Stimulated activated CD4-positive, alpha-beta T cell treated with anti-CD3 and anti-CD28 coated beads, Interleukin-1b, Interleukin-23, amount 100 ng/mL, for 4 hours (primary cell): Measurements from ENCODE around the gene RRAGD.
"Not testable (repeated sequence)": the region's sequence is repeated elsewhere in the genome, so short reads cannot be mapped to it uniquely, and the experiment has no call there.

Experiments used
- DNase-seq, 2 donors: peaks; one replicate each; pipeline ENCODE4 v3.0.0-alpha.2; 2020; ENCODE audit warnings: low read depth in 2 of 2

RRAGD gene

DNA sequence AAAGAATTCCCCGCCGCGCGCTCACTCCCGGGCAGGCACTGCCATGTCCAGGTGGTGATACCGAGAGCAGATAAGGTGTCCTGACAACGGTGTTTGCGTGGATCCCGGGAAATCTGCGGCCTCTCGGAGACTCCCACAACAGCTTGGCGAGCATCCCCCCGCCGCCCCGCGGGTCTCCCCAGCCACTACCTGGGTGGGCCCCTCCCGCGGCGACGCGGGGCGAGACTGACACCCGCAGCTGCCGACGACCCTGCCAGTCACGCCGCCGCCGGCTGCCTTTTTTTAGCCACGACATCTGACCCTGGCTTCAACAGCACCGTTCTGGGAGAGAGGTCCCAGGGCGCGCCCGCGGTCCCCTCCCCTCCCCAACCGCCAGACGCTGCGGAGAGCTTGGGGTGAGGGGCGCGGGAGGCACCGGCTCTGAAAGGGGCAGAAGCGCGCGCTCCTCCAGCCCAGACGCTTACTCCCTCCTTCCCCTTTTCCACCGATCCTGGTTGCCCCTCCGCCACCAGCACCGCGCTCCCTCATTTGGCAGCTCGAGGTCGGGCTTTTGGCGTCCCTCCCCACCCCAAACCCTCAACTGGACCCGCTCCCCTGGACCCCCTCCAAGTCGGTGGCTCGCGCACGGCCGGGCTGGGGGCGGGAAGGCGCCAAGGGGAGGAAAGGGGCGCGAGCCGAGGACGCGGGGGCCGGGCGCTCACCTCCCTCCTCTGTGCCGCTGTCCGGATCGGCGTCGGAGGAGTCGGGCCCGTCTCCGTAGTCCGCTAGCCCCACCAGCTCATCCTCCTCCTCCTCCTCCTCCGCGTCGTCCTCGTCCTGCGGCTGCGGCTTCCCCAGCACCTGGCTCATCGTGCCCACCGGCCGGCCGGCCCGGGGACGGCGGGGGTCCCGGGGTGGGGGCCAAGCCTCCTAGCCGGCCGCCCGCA, 665 bp downstream of the RRAGD start:
- peak in 1 of 2 donors; percentile 21 for DNase-seq

DNA sequence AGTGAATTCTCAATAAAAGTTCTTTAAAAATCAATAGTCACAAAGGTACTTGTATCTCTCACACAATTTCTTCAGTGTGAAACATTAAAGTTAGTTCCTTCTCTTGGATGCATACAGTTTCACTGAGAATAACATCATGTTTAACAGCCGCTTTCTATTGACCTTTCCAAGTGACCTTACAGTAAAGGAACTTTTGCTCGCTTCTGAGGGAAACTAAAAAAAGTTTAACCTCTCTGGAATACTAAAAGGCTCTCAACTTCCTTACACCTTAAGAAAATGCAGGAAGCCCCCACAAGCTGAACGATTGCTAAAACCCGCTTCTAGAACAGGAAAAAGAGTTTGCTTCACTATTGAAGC, 1.3 kb downstream of the RRAGD start:
- DNase-seq, result no peak

DNA sequence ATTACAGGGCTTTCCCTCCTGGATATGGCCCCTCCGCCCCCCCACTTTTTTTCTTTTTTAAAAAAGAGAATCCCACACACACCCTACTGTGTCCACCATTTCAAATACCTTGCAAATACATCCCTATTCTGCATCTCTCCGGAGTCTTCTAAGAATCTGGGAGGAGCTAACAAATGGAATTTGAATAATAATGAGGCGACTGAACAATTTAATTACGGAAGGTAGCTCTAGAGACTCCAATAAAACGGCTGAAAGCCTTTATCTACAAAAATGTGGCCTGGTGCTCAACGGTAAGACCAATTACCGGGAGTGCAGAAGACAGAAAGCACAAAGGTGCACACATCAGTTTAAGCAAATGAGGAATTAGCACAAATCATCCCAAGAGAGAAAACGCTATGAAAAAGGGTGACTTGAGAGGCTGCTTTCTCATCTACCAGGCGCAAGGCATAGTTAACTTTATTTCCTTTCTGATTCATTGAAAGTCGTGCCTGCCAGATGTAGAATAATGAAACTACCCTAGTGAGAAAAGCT, 1.8 kb downstream of the RRAGD start:
- no peak for DNase-seq

DNA sequence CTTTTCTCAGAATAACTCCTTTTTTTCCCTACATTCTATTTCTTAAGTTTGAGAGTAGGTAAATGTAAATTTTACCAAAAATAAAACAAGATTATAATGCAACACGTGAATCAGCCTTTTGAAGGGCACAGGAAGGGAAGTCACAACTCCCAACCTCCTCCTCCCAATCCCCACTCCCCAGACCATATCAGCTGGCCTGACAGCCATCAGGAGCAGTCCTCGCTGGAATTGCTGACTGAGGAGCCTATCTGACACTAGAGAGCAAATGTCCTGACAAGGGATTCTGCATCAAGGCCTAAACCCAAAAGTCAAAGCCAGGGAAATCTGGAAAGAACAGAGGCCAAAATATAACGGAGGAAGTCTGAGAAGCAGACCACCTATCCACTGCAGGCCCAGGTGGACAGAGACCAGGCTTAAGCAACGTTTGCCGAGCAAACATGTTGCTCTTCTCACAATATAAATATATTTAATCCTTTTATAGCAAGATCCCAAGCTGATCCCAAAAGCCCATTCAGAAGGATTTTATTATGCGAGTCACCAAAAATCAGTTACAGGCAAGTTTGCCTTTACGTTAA, 2.5 kb downstream of the RRAGD start:
- DNase-seq, result no peak

DNA sequence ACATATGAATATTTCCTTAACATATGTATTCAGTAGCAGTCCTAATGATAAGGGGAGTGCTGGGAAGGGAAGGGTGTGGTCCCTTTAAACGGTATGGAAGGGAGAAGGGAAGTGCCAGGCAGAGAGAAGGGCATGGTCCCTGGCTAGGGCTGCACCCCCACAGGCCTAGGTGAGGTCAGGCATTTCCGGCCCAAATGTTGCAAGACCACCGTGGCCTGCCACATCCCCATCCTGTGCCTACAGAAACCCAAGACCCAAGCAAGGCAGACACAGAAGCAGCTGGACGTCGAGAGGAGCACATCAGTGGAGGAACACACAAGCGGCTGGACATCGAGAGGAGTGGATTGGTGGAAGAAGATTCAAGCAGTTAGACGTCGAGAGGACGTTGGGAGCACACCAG, 5.9 kb downstream of the RRAGD start:
- no peak for DNase-seq

DNA sequence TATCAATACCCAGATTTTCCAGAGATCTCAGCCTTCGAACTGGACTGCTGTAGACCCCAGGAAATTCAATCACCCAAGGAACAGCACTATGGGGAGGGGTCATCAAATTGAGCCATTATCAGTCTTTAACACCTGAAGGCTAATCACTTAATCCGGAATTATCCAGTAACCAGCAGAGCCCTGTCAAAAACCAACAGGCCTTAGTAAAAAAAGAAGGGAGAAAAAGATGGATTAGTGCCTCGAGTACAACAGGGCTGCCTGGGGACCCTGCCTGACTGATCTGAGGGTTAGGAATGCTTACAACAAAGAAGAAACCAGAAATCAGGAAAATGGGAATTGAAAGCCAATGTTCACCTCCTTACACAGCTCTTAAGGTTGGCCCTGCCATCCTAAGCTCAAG, 7.6 kb downstream of the RRAGD start:
- no peak for DNase-seq

DNA sequence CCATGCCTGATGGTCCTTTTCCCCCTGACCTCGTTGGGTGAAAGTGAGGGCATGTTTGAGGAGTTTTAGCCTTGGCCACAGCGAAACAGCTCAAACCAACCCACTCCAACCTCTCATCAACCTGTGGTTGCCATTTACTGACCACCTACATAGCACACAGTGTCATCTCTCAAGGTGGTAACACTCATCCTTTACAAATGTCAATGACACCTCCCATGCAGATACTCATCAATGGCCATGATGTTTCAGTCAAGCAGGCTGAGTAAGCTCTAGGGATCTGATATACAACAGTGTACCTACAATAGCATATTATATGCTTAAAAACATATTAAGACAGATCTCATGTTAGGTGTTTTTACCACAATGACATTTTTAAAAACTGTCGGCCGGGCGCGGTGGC, 9.3 kb downstream of the RRAGD start:
- DNase-seq, result no peak

DNA sequence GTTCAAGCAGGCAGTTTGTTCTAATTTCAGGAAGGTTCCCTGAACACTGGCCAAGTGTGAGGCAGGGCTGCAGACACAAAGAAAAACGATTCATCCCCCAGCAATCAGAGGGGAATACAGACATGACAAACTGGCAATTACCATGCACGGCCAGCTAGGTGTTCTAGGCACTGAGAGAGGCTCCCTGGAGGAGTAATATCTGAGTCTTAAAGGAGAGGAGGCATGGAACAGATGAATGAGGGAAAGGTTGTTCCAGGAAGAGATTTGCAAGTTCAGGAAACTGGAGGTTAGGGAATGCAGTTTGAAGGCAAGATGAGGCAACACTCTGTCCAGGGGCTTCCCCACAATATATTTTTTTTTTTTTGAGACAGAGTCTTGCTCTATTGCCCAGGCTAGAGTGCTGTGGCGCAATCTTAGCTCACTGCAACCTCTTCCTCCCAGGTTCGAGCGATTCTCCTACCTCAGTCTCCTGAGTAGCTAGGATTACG, 11.1 kb downstream of the RRAGD start:
- no peak for DNase-seq

DNA sequence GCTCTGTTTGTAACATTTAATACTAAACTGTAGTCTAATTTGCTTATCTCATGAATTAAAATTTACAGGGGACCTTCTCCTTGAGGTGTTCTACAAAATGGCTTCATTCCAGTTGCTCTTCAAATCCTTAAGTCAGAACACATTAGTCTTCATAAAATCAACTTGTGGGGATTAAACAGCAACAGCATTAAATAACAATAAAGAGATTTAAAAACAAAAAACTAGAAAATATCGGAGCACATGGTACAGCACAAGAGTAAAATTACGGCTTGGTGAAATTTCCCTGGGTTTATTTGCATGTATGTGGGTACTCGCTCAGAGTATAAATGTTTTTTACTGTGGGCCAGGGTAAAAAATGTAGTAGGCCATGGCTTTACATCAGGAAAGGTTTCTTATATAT, 12.0 kb downstream of the RRAGD start:
- no peak for DNase-seq

DNA sequence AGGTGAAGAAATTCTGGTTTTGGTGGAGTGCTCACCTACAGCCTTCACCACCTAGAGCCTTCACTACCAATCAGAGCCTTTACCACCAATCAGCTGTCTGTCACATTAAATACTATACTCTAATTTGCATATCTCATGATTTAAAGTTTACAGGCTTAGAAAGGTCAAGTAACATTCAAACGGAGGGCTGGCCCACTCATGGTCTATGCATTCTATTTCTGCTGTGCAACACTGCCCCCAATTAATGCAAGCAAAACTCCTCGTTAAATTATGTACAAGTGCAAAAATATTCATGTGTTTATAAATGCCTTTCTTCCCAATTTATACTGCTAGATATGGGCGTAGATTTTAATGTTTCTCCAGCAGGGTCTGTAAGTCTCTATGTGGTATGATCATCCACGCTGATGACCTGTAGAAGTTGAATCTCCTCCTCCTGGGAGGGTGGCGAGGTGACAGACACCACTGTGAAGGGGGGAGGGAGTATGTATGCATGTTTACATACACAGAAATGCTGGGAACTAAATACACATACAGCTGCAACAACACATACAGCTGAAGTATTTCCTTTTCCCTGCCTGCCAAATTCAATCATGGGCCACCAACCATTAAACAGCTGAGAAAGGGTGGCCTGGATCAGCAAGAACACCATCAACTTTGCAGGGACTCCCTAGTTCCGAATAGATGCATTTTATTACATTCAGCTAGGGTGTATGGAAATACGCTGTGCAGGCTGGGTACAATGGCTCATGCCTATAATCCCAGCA, 13.1 kb downstream of the RRAGD start:
- no peak for DNase-seq

DNA sequence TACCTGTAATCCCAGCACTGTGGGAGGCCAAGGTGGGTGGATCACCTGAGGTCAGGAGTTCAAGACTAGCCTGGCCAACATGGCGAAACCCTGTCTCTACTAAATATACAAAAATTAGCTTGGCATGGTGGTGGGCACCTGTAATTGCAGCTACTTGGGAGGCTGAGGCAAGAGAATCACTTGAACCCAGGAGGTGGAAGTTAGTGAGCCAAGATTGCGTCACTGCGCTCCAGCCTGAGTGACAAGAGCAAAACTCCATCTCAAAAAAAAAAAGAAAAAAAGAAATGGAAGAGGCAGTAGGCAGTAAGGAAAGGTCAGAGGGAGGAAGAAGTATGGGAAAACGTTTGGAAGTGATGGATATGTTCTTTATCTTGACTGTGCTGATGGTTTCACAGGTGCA, 14.2 kb downstream of the RRAGD start:
- DNase-seq, result not testable (repeated sequence)

DNA sequence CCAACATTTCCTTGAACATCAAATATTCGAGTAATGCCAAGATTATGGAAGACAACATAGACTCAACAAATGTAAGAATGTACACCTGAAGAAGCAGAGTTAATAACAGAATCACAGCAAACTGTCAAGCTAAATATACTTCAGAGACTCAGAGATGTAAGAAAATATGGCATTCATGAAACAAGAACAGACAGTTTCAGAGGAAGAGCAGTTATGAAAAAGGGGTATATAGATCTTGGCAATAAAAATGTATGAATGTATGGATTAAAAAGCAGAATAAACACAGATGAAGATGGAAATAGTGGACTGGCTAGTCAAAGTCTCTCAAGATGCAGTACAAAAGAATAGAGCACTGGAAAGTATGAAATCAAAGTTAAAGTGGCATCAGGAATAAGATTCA, 18.4 kb downstream of the RRAGD start:
- DNase-seq, result no peak

DNA sequence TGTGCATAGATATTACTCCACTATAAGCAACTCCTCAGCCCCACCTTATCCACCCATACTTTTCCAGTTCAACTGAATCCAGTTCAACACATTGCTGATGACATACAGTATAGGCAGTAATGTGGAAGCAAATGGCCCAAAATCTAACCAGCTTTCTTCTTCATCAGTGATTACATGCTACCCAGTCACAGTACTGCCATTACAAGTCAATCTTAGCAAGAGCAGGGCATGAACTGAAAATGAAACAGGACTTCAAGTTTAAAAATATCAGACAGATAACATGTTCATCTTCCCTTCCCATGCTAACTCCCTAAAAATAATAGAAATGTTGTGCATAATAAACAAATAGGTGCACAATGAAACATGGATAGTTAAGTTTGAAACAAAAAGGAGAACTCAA, 19.2 kb downstream of the RRAGD start:
- DNase-seq, result no peak

DNA sequence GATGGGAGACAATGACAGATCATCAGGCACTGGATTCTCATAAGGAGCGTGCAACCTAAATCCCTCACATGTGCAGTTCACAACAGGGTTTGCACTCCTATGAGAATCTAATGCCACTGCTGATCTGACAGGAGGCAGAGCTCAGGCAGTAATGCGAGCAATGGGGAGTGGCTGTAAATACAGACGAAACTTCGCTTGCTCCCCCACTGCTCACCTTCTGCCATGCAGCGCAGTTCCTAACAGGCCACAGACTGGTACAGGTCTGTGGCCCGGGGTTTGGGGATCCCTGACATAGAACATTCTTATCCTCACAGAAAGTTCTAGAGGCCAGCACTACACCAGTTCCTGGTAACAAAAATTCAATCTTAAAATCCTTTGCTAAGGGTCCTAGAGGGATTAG, 23.2 kb downstream of the RRAGD start:
- no peak for DNase-seq

DNA sequence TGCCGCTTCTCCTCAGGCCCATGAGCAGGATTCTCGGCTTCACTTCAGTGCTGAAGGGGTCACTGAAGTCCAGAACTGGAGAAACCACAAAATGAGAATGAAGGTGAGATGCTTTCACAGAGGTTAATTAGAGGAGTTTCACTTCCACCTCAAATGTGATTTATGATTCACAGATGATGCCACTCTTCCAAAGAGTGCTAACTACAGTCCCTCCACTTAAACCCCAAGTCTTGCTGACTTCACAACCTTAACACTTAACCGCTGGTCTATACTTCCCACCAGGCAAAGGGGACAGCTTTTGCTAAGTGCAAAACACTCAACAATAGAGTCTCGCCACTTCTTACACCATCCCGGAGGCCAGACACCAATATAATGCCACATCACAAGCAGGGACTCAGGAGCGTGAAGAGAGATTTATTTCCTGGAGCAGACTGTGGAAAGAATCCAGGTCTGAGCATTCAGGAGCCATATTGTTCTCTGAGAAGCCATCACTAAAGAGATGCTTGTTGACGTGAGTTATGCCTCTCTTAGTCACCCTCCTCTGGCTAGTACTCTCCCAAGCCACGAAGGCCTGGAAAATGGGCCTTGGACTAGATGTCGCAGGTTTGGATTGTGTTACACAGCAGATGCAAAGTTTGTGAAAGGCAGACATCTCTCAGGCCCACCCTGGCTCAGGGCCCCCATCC, 24.4 kb downstream of the RRAGD start:
- DNase-seq, result no peak

DNA sequence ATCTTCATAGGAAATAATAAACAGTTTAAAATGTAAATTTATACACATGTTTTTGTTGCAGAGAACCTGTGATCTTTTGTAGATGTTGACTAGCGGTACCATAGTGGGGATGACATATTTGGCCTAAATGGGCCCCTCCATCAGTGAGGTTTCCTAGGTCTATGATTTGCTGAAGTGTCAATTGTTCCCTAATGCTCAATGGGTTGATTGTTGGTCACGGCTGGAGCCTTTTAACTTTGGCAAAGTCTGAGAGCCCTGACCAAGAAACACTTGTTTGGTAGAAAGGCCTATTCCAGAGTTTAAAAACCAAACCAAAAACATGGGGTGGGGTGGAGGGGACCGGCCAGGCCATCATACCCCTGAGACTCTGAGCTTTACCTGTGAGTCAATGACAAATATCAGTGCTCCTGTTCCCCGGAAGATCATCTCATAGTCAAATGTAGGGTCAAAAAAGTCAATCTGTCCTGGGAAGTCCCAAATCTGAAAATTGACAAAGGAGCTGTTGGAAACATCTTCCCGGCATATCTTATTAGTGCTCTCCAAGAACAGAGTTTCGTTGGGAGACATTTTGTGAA, 25.1 kb downstream of the RRAGD start:
- no peak for DNase-seq

DNA sequence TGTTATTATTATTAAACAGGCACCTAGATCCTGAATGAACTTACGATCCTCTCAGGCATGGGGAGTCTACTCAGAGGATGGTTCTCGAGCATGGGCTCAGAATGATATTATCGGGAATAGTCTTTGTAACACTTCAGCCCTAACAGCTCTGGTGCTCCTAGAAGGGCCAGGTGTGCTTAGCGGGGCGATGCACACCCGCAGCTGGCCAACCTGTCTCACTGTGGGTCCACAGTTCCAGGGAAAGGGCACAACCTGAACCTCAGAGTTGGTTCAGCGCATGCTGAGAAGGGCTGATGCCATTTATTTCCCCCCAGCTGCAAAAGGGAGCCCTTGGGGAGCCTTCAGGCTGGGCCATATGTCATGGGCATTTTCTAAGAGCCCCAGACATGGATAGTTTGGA, 26.2 kb downstream of the RRAGD start:
- DNase-seq, result no peak

DNA sequence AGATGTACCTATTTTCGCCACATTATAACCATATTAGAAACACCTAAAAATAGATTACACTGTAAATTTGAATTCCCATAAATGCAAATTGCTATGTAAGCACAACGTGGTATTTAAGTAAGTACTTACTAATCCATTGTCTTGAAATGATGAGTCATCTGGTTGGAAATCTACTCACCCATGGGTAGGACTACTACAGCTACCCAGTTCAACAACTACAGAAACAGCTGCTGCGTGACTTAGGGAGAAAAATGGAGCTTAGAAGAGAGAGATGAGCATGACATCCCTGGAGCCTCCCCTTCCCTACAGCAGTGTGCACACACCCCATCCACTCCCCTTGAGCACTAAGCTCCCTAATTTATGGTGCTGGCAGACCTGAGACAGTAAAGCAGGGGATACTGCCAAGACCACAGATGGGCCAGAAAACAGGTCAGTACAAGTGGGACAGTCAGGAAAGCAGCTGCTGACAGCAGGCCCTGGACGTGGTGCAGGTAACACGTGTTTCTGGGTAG, 26.9 kb downstream of the RRAGD start:
- DNase-seq, result no peak

DNA sequence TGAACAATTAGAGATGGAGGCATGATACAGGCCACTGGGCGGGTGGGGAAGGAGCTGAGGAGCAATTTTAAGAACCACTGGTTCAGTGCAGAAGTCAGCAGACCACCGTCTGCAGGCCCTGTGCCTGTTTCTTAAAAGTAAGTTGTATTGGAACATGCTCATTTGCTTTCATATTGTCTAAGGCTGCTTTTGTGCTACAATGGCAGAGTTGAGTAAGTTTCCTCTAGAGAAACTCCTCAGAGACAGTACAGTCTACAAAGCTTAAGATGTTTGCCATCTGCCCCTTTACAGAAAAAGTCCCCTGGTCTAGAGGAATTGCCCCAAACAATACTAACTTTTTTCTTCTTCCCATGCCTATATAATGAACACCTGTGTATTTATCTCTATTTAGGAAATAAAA, 31.0 kb downstream of the RRAGD start:
- DNase-seq, result no peak

DNA sequence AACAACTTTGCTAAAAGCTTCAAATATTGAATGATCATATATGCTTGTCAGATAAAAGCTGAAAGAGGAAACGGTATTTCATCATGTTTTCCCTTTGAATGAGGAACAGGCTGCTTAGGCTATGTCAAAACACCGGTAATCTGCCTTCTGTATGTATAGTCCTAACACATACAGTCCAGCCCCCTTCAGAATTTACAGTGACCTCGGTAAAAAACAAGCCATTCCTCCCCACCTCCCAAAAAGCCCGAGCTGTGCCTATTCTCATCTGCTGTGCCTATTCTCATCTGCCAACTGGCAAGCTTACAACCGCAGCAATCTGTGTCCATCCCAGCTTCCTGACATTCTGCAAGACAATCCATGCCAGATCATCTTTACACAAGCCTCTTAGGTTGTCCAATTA, 32.8 kb downstream of the RRAGD start:
- no peak for DNase-seq

DNA sequence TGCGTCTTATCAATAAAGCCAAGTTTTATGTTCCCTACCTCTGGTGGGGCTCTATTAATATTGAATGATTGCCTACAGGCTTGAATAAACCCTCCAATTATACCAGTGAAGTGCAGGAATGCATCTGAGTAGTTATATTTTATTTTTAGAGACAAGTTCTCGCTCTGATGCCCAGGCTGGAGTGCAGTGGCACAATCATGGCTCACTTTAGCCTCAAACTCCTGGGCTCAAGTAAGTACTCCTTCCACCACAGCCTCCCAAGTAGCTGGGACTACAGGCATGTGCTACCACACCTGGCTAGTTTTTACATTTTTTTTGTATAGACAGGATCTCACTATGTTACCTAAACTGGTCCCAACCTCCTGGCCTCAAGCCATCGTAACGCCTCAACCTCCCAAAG, 33.4 kb downstream of the RRAGD start:
- DNase-seq, result no peak
